HFF-Myc (cell line): ENCODE results near the gene PGAP3.

Experiments used
- DNase-seq: peaks from one replicate; pipeline ENCODE4 v3.0.0-alpha.2; 2011; ENCODE audit warnings: low read depth; ENCODE audit errors: extremely low read depth
- H3K4me3 ChIP-seq: replicated peaks from 2 replicates; pipeline ENCODE4 v1.5.1; 2011; ENCODE audit warnings: low read depth, mild to moderate bottlenecking, control low read depth, low read length
- CTCF ChIP-seq: IDR thresholded peaks from 2 replicates; pipeline ENCODE4 v1.5.1; 2012; ENCODE audit warnings: mild to moderate bottlenecking, low read depth, low read length, control low read depth; ENCODE audit errors: missing control alignments

PGAP3 gene

GRCh38 chr17:39660397-39661385 is 27.2 kb downstream of the PGAP3 start:
- no peak for TF ChIP-seq CTCF

GRCh38 chr17:39660011-39660360 is 27.9 kb downstream of the PGAP3 start:
- TF ChIP-seq CTCF, result no peak
- no peak for DNase-seq
- no peak overlapping the region for H3K4me3 ChIP-seq

More at GRCh38 chr17:39660397-39661385, 27.2 kb downstream of the PGAP3 start:
- H3K4me3 ChIP-seq, result no peak overlapping the region
- DNase-seq, result no peak

- no peak overlapping the region for H3K4me3 ChIP-seq
- no peak for TF ChIP-seq CTCF
- no peak for DNase-seq
Measured at GRCh38 chr17:39659279-39660010, 28.4 kb downstream of the PGAP3 start.

- no peak overlapping the region for H3K4me3 ChIP-seq
- DNase-seq, result no peak
- no peak for TF ChIP-seq CTCF
Measured at GRCh38 chr17:39658760-39659159, 29.1 kb downstream of the PGAP3 start.

- H3K4me3 ChIP-seq, result no peak overlapping the region
- no peak for DNase-seq
- no peak for TF ChIP-seq CTCF
Measured at GRCh38 chr17:39658346-39658745, 29.5 kb downstream of the PGAP3 start.

- no peak for TF ChIP-seq CTCF
- H3K4me3 ChIP-seq, result no peak overlapping the region
- no peak for DNase-seq
Measured at GRCh38 chr17:39655105-39655504, 32.8 kb downstream of the PGAP3 start.
